Fibroblast of peridontal ligament (primary cell): Measurements from ENCODE around the gene VPS36.
"Not testable (repeated sequence)": the region's sequence is repeated elsewhere in the genome, so short reads cannot be mapped to it uniquely, and the experiment has no call there.

Source experiments
- DNase-seq: peaks from one replicate; pipeline ENCODE4 v3.0.0-alpha.2; 2010; ENCODE audit errors: extremely low read depth

Gene VPS36

DNA sequence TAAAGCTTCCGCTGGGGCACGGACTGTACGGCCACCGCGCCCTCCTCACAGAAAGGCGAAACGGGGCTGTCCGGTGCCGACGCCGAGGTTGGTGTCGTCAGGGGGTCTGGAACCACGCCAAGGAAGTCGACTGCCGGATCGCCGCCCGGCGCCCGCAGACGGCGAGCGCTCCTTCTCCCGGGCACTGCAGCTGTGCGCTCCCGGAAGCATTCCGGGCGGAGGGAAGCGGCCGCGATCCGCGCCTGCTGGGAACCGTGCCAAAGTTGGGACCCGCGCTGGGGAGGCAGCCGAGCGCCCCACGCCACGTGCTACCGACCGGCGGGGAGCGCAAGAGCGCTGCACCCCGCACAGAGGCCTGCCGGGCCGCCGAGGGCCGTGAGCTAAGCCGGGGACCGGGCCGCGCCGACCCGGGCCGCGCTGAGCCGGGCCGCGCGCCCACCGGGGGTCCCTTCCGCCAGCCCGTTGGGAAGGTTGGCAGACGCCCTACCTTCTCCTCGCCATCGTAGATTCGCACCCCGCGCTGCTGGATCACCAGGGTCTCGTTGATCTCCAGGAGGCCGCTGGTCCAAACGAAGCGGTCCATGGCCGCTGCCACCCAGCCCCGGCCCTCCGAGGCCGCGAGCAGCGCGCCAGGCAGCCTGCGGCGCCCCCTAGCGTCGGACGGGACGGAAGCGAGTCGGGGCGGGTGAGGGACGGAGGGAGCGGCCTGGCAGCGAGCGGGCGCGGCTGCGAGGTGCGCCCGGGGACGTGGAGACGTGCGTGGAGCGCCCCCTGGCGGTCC lies at the start of gene VPS36:
Gene VPS36 (minus strand): TSS at position 623 of the 781 bp plus-strand sequence. CDS start 40 bp downstream, at position 583.
- peak; percentile 91 for DNase-seq

DNA sequence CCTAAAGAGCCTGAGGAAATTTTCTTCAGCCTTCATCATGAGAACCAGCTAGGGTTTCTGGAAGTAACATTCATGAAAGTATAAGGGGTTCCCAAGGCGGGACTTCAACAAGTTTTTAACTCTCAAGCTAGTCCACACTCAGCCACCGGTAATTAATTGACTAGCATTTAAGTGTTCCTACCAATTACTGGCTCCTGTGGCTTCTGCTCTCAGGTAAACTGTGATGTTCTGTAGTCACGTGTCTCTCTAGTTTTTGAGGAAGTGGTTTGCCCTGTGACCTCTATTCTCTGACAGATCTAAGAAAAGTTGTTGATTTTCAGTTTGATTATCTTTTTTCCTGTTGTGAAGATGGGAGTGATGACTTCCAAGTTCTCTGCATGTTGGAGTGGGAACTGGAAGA lies 47.5 kb upstream of the VPS36 start:
- DNase-seq: not testable (repeated sequence)

GRCh38 chr13:52494241-52494640 lies 43.8 kb upstream of the VPS36 start:
- not testable (repeated sequence) for DNase-seq

DNA sequence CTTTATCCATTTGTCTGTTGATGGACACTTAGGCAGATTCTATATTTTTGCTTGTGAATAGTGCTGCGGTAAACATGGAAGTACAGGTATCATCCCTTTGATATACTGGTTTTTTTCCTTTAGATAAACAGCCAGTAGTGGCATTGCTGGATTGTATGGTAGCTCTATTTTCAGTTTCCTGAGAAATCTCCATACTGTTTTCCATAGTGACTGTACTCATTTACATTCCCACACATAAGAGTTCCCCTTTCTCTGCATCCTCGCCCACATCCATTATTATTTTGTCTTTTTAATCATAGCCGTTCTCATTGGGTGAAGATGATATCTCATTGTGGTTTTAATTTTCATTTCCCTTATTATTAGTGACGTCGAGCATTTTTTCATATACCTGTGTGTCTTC lies 40.6 kb upstream of the VPS36 start:
- not testable (repeated sequence) for DNase-seq

DNA sequence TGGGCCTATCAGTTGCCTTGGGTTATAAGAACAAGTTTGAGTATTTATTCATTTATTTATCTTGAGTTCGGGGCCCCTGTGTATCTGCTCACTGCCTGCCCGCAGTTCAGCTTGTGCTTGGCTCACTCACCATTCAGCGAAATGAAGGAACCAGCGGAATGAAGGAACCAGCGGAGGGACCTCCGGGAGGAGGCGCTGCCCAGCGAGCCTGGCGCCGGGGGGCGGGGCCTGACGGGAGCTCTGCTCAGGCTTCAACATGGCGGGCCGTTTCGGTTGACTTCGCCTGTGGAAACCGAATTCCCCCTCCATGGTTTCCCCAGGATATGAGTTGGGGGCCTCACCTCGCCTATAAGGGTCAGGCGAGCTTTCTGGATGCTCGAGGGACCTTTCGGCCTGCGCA lies 38.3 kb upstream of the VPS36 start:
- DNase-seq: not testable (repeated sequence)

GRCh38 chr13:52487078-52487477 lies 36.6 kb upstream of the VPS36 start:
- DNase-seq: not testable (repeated sequence)

- DNase-seq: not testable (repeated sequence)
These were observed 30.4 kb upstream of the VPS36 start for GRCh38 chr13:52480677-52481428.

GRCh38 chr13:52468487-52468886 lies 18.1 kb upstream of the VPS36 start:
- DNase-seq: not testable (repeated sequence)

DNA sequence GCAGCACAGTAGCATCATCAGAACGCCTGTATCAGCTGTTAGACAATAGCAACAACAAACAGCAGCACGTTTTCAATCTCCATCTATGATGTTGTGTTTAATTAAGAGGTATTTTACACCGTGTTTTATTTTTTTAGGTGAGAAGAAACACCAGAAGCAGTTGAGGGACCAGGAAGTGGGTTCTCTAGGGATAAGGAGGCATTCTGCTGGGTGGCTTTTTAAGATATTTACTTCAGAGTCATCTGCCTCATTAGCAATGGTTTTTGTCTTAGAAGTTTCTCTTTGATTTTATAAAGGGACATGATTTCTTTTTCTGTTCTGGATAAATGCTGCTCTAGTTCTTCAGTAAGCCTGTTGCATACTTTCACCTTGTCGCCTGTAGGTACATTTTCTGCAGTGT lies 13.1 kb upstream of the VPS36 start:
- DNase-seq: no peak

DNA sequence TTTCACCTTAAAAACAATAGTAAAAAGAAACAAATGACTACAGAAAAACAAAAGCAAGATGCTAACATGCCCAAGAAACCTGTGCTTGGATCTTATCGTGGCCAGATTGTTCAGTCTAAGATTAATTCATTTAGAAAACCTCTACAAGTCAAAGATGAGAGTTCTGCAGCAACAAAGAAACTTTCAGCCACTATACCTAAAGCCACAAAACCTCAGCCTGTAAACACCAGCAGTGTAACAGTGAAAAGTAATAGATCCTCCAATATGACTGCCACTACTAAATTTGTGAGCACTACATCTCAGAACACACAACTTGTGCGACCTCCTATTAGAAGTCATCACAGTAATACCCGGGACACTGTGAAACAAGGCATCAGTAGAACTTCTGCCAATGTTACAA lies 10.8 kb upstream of the VPS36 start:
- DNase-seq: no peak

DNA sequence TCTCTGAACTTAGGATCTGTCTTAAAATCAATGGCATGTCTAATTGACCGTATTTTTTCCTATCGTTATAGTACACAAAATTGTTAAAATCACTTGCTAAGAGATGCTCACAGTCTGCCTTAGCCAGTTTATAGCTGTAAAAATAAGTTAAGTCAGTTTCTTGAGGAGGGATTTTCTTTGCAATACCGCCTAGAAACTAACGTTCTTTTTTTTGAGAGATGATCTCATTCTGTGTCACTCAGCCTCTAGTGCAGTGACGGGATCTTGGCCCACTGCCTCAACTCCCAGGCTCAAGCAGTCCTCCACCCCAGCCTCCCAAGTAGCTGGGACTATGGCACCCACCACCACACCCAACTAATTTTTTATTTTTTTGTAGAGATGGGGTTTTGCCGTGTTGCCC lies 9.2 kb upstream of the VPS36 start:
- peak; percentile 68 for DNase-seq

DNA sequence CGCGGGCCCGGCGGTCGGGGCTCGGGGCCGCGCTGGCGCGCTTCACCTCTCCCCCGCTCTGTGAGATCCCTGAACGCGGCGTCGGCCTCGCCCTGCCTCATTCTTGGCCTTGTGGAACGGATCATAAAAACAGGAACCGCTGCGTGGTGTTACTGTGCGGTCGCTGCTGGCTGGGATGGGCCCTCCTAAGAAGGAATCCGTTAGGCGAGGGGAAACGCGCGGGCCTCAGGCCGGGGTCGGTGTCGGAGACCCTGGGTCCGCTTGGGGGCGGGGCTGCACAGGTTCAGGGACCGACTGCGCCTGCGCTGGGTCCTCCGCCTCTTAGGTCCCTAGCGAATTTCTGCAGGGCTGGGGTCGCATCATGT lies 5.2 kb upstream of the VPS36 start:
- DNase-seq: peak; percentile 56

DNA sequence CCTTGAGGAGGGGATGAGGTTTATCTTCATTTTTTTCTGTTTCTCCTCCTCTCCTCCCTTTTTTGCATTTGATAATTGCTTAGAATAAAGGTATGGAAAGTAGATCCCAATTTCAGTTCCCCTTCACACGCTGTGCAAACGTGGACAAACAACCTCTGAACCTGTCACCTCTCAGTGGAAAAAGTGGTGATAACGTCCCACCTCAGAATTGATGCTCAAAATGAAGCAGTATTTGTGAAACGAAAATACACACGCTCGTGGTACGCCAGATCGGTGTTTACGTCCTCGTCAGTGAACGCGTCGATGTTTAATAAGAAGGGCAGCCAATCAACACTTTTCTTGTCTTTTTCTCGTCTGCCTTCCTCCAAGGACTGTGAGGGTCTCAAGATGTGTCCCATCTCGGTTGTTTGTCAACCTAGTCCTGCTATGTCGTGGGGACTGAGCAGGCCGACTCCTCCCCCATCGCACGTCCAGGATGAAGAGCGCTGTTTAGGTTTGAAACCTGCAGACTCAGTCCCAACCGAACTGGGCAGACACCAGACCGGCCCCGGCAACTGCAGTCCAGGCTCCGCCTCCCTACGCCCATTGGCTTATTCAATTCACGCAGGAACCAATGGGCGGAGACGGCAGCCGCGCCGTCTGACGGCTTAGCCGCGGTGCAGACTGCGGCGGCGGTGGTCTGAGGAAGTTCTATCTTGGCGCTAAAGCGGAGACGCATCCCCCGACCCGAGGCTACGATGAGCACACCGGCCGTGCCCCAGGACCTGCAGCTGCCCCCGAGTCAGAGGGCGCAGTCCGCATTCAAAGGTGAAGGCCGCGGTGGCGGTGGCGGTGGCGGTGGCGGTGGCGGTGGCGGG lies 4.6 kb upstream of the VPS36 start, which contains the start of gene CKAP2:
Gene CKAP2 (plus strand): TSS at position 659 of the 857 bp plus-strand sequence. CDS start 79 bp downstream, at position 738.
- peak; percentile 89 for DNase-seq

DNA sequence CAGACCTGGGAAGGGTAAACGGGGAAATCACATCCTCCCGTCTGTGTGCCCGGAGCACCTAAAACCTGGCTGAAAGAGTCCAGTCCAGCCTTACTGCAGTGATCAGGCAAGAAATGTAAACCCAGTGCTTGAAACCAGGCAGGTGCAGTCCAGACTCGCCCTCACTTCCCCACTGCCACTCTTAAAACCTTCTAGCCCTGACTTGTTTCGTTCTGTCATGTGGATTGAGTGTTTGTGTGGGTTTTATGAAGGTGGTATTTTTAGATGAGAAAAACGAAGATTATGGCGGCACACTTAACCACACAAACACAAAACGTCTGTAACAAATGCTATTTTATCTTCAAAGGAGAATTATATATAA lies 4.0 kb upstream of the VPS36 start:
- no peak for DNase-seq

DNA sequence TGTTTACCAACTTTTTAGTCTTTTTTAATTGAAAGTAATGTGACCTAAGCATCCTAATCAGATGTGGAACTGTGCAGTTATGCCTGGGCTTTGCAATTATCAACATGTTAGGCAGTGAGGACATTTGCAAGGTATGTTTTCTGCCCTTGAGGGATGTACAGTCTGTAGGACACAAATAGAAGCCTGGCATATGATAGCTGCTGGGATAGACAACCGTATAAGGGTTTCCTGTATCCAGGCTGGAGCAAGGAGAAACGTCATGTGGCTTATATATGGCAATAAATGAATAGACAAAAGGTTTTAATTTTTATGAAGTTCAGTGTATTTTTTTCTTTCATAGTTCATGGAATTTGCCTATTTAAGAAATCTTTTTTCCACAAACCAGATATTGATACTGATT lies 2.0 kb upstream of the VPS36 start:
- no peak for DNase-seq

DNA sequence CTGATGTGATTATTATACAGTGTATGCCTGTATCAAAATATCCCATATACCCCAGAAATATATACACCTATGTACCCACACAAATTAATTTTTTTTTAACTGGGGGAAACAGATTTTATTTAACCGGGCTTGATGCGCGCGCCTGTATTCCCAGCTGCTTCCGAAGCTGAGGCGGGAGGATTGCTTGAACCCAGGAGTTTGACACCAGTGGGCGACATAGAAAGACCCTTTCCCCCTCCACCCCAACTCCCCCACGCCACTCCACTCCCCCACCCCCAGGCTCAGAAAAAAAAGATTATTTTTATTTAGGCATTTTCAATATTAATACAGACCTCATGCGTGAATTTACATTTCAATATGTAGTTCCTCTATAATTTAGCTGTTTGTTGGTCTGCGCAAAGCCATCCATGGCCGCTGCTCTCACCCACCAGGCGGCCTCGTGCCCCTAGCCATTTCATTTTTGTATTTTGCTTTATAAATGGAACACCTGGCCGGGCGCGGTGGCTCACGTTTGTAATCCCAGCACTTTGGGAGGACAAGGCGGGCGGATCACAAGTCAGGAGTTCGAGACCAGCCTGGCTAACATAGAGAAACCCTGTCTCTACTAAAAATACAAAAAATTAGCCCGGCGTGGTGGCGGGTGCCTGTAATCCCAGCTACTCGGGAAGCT lies 836 bp upstream of the VPS36 start:
- DNase-seq: no peak

GRCh38 chr13:52450793-52451116 lies 321 bp upstream of the VPS36 start:
- no peak for DNase-seq

- no peak for DNase-seq
These were observed 963 bp downstream of the VPS36 start for GRCh38 chr13:52449331-52450011.

- no peak for DNase-seq
These were observed 2.5 kb downstream of the VPS36 start for GRCh38 chr13:52447815-52448552.

- no peak for DNase-seq
These were observed 3.1 kb downstream of the VPS36 start for GRCh38 chr13:52447354-52447753.
